GM20000 (cell line): Measurements from ENCODE around the gene FUBP3.
"Not testable (repeated sequence)": the region's sequence is repeated elsewhere in the genome, so short reads cannot be mapped to it uniquely, and the experiment has no call there.

Experiments used
- DNase-seq: peaks from one replicate; pipeline ENCODE4 v3.0.0; 2012; ENCODE audit warnings: low spot score
- CTCF ChIP-seq: IDR thresholded peaks from 2 replicates; pipeline ENCODE4 v1.5.1; 2012; ENCODE audit warnings: mild to moderate bottlenecking, control low read depth; ENCODE audit errors: extremely low read depth, missing control alignments

FUBP3 gene

GRCh38 chr9:130557077-130557468 lies 22.3 kb upstream of the FUBP3 start:
- no peak for DNase-seq
- TF ChIP-seq CTCF, result no peak

- no peak for TF ChIP-seq CTCF
- no peak for DNase-seq
Observed at GRCh38 chr9:130561056-130561455, 18.3 kb upstream of the FUBP3 start.

GRCh38 chr9:130562525-130562924 lies 16.9 kb upstream of the FUBP3 start:
- not testable (repeated sequence) for DNase-seq

- no peak for DNase-seq
Observed at GRCh38 chr9:130563797-130564196, 15.6 kb upstream of the FUBP3 start.

GRCh38 chr9:130565792-130566191 lies 13.6 kb upstream of the FUBP3 start:
- no peak for DNase-seq
- no peak for TF ChIP-seq CTCF

More at GRCh38 chr9:130563797-130564196, 15.6 kb upstream of the FUBP3 start:
- TF ChIP-seq CTCF, result no peak

- no peak for DNase-seq
- no peak for TF ChIP-seq CTCF
Observed at GRCh38 chr9:130570208-130570607, 9.2 kb upstream of the FUBP3 start.

- DNase-seq, result no peak
- TF ChIP-seq CTCF, result no peak
Observed at GRCh38 chr9:130575514-130575913, 3.9 kb upstream of the FUBP3 start.

- TF ChIP-seq CTCF, result no peak
- DNase-seq, result no peak
Observed at GRCh38 chr9:130576176-130576575, 3.2 kb upstream of the FUBP3 start.
